Neural crest cell (in vitro differentiated cells): ENCODE results near the gene LRMDA. TPM values are rescaled to one million over a fixed set of nuclear protein-coding genes. Genes with fewer than 3 reads are reported as not detected.

Experiments used
- DNase-seq: peaks from one replicate; pipeline ENCODE4 v3.0.0; 2021; ENCODE audit warnings: low read depth, mixed read lengths, low spot score
- H3K27ac Mint-ChIP-seq: one replicate; pipeline ENCODE4 v1.8.0; 2021; ENCODE audit warnings: mild to moderate bottlenecking, mixed read lengths; ENCODE audit not compliant: unreplicated experiment
- H3K27me3 Mint-ChIP-seq: 2 replicates; pipeline ENCODE4 v1.8.0; 2021; ENCODE audit warnings: low read depth, mild to moderate bottlenecking, mixed read lengths
- H3K36me3 Mint-ChIP-seq: 2 replicates; pipeline ENCODE4 v1.8.0; 2021; ENCODE audit warnings: low read depth, mild to moderate bottlenecking, mixed read lengths
- H3K4me1 Mint-ChIP-seq: 2 replicates; pipeline ENCODE4 v1.8.0; 2021; ENCODE audit warnings: mixed read lengths
- H3K4me3 Mint-ChIP-seq: one replicate; pipeline ENCODE4 v1.8.0; 2021; ENCODE audit warnings: mild to moderate bottlenecking, mixed read lengths
- H3K9me3 Mint-ChIP-seq: 2 replicates; pipeline ENCODE4 v1.8.0; 2021; ENCODE audit warnings: mixed read lengths
- CTCF ChIP-seq: fragments of 200-600 bp; sonication (generic); conservative IDR thresholded peaks from 2 replicates; pipeline ENCODE4 v1.5.0; 2021; ENCODE audit warnings: antibody characterized with exemption, mild to moderate bottlenecking
- total RNA-seq: library from RNA; stranded (reverse); gene quantifications from 2 replicates; pipeline ENCODE4 v1.2.1, GENCODE V29; 2021

Gene LRMDA
- total RNA-seq, 1 donor from 2014 or later: 3.1 TPM

GRCh38 chr10:76206797-76207352, 775.5 kb downstream of the LRMDA start:
- DNase-seq: no peak
- no peak for TF ChIP-seq CTCF
- Mint-ChIP-seq H3K27ac (peak overlapping the region; percentile 7), H3K36me3 (no peaks in the 10 kb centered on the region), H3K4me1 (peaks cover 14% of the 10 kb centered on the region), H3K9me3 (peaks cover 2% of the 10 kb centered on the region), H3K4me3 (no peak overlapping the region), H3K27me3 (no peaks in the 10 kb centered on the region)

GRCh38 chr10:76209135-76209534, 777.7 kb downstream of the LRMDA start:
- no peaks in the 10 kb centered on the region for H3K36me3 Mint-ChIP-seq
- H3K9me3 Mint-ChIP-seq: peaks cover 2% of the 10 kb centered on the region
- H3K27me3 Mint-ChIP-seq: no peaks in the 10 kb centered on the region
- H3K4me1 Mint-ChIP-seq: peaks cover 10% of the 10 kb centered on the region
- no peak overlapping the region for H3K27ac Mint-ChIP-seq
- H3K4me3 Mint-ChIP-seq: no peak overlapping the region
- DNase-seq: no peak
- TF ChIP-seq CTCF: no peak

DNA sequence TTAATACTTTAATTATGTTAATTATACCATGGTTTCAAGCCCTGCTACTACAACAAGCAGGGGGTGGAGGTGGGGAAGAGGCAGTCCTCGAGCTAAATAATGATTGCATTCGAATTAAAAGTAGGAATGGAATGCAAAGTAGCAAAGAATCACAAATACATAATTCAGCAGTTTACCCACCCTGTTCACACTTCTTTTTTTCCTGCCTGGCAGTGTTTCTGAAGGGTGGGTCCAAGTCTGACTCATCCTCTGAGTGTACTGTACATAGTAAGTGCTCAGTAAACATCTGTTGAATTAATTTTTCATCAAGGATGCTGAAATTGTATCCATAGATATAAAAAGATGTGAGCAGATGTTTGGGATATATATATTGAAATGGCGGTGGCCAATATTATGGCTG, 778.8 kb downstream of the LRMDA start:
- DNase-seq: no peak
- H3K27ac Mint-ChIP-seq: no peak overlapping the region
- TF ChIP-seq CTCF: no peak
- H3K4me3 Mint-ChIP-seq: no peak overlapping the region
- H3K9me3 Mint-ChIP-seq: peaks cover 2% of the 10 kb centered on the region
- peaks cover 10% of the 10 kb centered on the region for H3K4me1 Mint-ChIP-seq
- H3K36me3 Mint-ChIP-seq: no peaks in the 10 kb centered on the region
- H3K27me3 Mint-ChIP-seq: no peaks in the 10 kb centered on the region

DNA sequence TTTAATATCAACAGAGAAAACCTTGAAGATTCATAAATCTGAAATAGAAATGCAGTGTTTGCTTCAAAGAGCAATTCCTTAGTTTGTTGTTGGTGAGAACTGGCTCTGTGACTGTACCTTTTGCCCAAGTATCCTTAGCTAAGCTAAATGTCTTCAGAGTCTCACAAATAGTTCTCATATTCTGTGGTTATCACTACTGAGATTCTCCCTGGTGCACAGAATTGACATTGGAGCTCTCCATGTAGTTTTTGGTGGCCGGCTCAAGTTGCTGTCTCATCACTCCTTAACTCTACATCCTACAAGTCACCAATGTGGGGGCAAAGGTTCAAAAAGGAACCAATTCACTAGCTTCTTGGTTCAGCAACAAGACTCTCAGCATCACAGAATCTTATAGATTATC, 780.3 kb downstream of the LRMDA start:
- H3K9me3 Mint-ChIP-seq: no peaks in the 10 kb centered on the region
- no peak overlapping the region for H3K27ac Mint-ChIP-seq
- DNase-seq: no peak
- no peak overlapping the region for H3K4me3 Mint-ChIP-seq
- no peak for TF ChIP-seq CTCF
- H3K36me3 Mint-ChIP-seq: no peaks in the 10 kb centered on the region
- no peaks in the 10 kb centered on the region for H3K27me3 Mint-ChIP-seq
- peaks cover 10% of the 10 kb centered on the region for H3K4me1 Mint-ChIP-seq

DNA sequence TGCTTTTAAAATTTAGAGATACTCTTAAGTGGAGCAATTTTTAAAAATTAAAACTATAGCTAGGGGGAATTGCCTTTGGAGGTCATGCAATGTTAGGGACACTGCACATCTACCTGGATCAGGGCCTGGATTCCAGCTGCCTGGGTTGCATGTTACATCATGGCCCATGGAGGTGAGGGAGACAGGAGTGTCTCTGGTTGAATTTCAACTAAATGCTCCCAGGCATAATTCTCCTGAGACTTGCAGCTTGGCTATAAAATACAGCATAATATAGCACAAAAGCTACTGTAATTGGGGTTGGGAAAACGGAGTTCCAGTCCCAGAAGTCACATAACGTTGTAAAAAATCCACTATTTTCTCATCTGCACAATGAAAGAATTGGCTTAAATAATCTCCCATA, 782.5 kb downstream of the LRMDA start:
- H3K27me3 Mint-ChIP-seq: no peaks in the 10 kb centered on the region
- peaks cover 2% of the 10 kb centered on the region for H3K9me3 Mint-ChIP-seq
- no peak for TF ChIP-seq CTCF
- DNase-seq: no peak
- H3K27ac Mint-ChIP-seq: no peak overlapping the region
- H3K4me3 Mint-ChIP-seq: no peak overlapping the region
- H3K4me1 Mint-ChIP-seq: peaks cover 14% of the 10 kb centered on the region
- no peaks in the 10 kb centered on the region for H3K36me3 Mint-ChIP-seq
